WERI-Rb-1 (cell line): ENCODE measurements around the gene STIM1.
A peak's percentile ranks its signal among the peaks of the same experiment; 100 is the strongest.

Source experiments
- DNase-seq: peaks from one replicate; pipeline ENCODE4 v3.0.0-alpha.2; 2020
- H3K27ac ChIP-seq: fragments of 250-450 bp; sonication (Bioruptor Pico); 2 replicates; pipeline ENCODE4 v1.5.1; 2020; ENCODE audit warnings: mild to moderate bottlenecking, moderate library complexity
- H3K27me3 ChIP-seq: fragments of 250-450 bp; sonication (Bioruptor Pico); 2 replicates; pipeline ENCODE4 v1.5.1; 2021; ENCODE audit warnings: mild to moderate bottlenecking, low read depth, moderate library complexity; ENCODE audit not compliant: insufficient read depth, severe bottlenecking
- H3K36me3 ChIP-seq: fragments of 250-450 bp; sonication (Bioruptor Pico); 2 replicates; pipeline ENCODE4 v1.5.1; 2020; ENCODE audit warnings: mild to moderate bottlenecking, moderate library complexity
- H3K4me3 ChIP-seq: 2 replicates; pipeline ENCODE4 v1.5.1; 2011; ENCODE audit warnings: low read depth, mild to moderate bottlenecking, control low read depth, low read length
- H3K9me3 ChIP-seq: fragments of 250-450 bp; sonication (Bioruptor Pico); 2 replicates; pipeline ENCODE4 v1.5.1; 2021; ENCODE audit warnings: mild to moderate bottlenecking, moderate library complexity; ENCODE audit not compliant: severe bottlenecking
- CTCF ChIP-seq: IDR thresholded peaks from 2 replicates; pipeline ENCODE4 v1.5.1; 2011; ENCODE audit warnings: low read depth, mild to moderate bottlenecking, control low read depth, inconsistent platforms, low read length

The STIM1 gene

GRCh38 chr11:3843326-3843725 lies 12.1 kb upstream of the STIM1 start:
- Histone ChIP-seq H3K4me3 (no peak overlapping the region), H3K9me3 (no peaks in the 10 kb centered on the region)

DNA sequence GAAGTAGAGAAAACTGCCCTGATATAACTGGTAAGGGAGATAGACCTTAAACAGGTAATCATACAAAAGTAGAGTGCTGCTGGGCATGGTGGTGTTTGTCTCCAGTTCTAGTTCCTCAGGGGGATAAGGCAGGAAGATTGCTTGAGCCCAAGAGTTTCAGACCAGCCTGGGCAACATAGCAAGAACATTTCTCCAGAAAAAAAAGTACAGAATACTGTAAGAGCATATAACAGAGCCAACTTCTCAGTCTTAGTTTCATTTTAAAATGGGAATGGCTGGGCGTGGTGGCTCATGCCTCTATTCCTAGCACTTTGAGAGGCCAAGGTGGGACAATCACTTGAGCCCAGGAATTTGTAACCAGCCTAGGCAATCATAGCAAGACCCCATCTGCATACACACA lies 10.2 kb upstream of the STIM1 start:
- TF ChIP-seq CTCF, result no peak
- H3K4me3 ChIP-seq, result no peak overlapping the region
- no peaks in the 10 kb centered on the region for H3K36me3 ChIP-seq
- no peak overlapping the region for H3K27ac ChIP-seq
- DNase-seq, result no peak
- H3K9me3 ChIP-seq, result no peaks in the 10 kb centered on the region
- no peaks in the 10 kb centered on the region for H3K27me3 ChIP-seq

More at GRCh38 chr11:3843326-3843725, 12.1 kb upstream of the STIM1 start:
- Histone ChIP-seq H3K27me3 (no peaks in the 10 kb centered on the region), H3K36me3 (peaks cover 5% of the 10 kb centered on the region; the same call in 1 of the 2 replicates), H3K27ac (no peak overlapping the region)
- DNase-seq, result no peak
- no peak for TF ChIP-seq CTCF

DNA sequence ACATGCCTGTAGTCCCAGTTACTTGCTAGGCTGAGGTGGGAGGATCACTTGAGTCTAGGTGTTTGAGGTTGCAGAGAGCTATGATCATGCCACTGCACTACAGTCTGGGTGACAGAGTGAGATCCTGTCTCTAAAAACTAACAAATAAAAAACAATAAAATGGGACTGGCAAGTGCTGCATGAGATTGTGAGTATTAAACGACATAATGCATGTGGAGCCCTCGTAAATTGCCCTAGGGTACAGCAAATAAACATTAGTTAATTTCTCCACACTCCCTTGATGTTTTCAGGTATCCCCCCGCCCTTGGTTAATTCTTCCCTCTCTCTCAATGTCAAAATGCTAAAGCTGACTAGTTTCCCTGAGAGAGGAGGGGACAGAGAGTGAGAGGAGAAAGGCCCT lies 9.8 kb upstream of the STIM1 start:
- no peak overlapping the region for H3K4me3 ChIP-seq
- no peak for DNase-seq
- H3K27me3 ChIP-seq, result no peaks in the 10 kb centered on the region
- no peak for TF ChIP-seq CTCF
- no peaks in the 10 kb centered on the region for H3K36me3 ChIP-seq
- no peak overlapping the region for H3K27ac ChIP-seq
- no peaks in the 10 kb centered on the region for H3K9me3 ChIP-seq

DNA sequence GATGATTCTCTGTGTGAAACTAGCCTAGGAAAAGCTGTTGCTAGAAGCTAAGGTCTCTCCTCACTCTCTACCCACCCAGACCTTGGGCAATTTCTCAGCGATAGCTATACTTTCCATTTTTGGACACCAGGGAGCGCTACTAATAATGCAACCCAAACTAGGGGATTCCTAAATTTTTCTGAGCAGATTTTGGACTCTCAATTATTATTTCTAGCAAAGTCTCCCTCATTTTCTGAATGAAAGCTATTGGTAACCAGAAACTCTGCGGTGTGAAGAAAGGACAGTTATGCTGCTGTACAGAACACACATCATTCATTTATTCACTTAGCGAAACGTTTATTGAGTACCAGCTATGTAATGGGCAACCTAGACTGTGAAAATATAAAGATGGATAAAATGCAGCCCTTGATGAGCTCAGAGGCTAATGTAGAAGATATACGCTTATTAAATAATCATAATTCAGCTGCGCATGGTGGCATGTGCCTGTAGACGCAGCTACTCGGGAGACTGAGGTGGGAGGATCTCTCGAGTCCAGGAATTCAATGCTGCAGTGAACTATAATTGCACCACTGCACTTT lies 6.1 kb upstream of the STIM1 start:
- no peak for DNase-seq
- peak; percentile 51 for TF ChIP-seq CTCF
- Histone ChIP-seq H3K9me3 (no peaks in the 10 kb centered on the region), H3K27ac (no peak overlapping the region), H3K4me3 (no peak overlapping the region), H3K36me3 (no peaks in the 10 kb centered on the region), H3K27me3 (no peaks in the 10 kb centered on the region)

DNA sequence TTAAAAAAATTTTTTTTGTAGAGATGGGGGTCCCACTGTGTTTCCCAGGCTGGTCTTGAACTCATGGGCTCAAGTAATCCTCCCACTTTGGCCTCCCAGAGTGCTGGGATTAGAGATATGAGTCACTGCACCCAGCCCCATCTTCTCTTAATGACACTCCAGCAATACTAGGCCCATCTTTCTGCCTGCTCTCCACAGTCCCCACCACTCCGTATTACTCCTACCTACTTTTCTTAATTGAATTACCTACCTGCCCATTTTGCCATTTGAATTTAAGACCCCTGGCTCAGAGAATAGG lies 2.0 kb upstream of the STIM1 start:
- Histone ChIP-seq H3K27me3 (no peaks in the 10 kb centered on the region), H3K9me3 (no peaks in the 10 kb centered on the region), H3K27ac (no peak overlapping the region), H3K36me3 (no peaks in the 10 kb centered on the region), H3K4me3 (no peak overlapping the region)
- no peak for TF ChIP-seq CTCF
- DNase-seq, result no peak
